ENCODE data around the gene RNU2-63P.
"Not testable (repeated sequence)": the region's sequence is repeated elsewhere in the genome, so short reads cannot be mapped to it uniquely, and the experiment has no call there.

Gene RNU2-63P

DNA sequence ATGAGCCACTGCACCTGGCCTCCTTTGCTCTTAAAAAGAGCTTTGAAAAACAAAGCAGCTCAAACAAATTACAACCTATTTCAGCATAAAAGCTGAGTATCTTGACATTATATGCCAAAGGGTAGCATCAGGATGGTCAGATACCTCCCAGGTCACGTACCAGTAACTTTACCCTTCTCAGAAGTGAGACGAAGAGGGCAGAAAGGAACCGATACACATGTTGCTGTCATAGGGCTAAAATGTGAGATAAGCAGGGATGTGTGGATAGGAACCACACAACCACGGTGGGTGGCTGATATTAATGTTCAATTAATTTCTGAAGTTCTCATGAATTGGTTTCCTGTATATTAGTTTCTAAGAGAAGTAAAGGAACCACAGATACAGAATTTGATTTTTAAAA lies 12.6 kb upstream of the RNU2-63P start:
- no peak for DNase-seq (ENCODE audit: low read depth in 2 of 2)

DNA sequence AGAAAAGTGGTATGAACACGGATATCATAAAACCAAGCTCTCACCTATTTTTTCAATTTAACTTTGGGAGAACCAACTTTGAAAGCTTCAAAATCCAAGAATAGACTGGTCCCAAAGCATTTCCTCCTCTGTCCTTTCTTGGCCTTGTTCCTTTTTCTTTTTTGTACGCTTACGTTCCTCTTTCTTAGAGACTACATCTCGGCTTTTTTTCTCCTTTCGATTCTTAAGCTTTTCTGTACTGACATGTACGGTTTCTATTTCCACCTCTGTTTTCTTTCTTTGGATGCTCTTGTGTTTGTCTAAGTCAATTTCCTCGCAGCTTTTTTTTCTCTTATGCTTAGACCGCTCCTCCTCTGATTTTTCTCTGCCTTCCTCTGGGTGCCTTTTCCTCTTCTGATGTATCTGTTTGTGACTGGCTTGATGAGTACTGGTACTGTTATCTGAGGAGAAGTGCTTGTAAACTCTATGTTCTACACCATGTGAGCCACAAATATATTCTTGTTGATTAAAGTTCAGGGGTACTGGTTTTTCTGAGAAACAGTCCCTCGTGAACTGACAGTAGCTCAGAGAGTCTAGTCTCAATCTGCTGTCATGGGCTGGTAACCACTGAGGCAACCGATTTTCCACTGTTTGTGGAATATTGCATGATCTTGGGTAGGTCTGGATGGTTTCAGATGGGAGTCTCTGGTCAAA lies 11.5 kb upstream of the RNU2-63P start:
- DNase-seq (ENCODE audit: low read depth in 2 of 2): no peak

DNA sequence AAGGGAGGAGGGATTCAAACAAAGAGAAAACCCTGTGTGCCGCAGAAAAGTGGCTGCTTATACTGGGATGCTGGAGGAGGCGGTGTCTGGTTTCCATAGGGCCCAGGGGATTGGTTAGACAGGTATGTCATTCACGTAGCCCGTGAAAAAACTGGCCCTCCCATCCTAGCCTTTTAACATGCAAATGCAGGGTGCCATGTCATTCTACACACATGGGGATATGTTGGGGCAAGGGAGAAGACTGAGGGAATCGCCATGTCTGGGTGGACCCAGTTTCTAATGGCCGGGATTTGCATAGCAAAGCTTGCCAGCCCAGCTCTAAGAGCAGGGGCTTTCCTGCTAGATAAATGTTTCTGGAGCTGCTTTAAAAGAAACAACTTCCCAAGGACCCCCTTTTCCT lies 8.2 kb upstream of the RNU2-63P start:
- no peak for DNase-seq (ENCODE audit: low read depth in 2 of 2)

DNA sequence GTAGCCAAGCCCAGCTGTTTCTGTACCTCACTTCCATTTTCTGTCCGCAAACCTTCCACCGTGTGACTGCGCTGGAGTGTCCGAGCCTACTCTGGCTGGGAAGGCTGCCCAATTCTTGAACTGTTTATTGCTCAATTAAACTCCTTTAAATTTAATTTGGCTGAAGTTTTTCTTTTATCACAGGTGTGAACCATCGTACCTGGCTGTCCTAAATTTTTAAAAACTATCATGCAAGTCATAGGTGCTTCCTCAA lies 6.2 kb upstream of the RNU2-63P start:
- no peak for DNase-seq (ENCODE audit: low read depth in 2 of 2)

DNA sequence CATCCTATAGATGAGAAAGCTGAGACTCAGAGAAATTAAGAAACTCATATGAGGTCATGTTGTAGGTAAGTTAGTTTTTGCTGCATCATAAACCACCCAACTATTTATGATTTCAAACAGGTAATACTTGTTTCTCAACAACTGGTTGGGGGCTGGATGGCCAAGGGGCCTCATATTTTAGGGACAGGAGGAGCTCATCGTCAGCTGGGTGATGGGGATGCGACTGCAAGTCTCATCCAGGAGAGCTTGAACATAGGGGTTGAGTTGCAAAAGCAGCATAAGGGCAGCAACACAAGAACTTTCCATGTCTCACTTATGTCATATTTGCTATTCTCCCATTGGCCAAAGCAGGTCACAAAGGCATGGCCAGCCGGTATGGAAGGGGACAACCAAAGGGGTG lies 3.6 kb upstream of the RNU2-63P start:
- no peak for DNase-seq (ENCODE audit: low read depth in 2 of 2)

DNA sequence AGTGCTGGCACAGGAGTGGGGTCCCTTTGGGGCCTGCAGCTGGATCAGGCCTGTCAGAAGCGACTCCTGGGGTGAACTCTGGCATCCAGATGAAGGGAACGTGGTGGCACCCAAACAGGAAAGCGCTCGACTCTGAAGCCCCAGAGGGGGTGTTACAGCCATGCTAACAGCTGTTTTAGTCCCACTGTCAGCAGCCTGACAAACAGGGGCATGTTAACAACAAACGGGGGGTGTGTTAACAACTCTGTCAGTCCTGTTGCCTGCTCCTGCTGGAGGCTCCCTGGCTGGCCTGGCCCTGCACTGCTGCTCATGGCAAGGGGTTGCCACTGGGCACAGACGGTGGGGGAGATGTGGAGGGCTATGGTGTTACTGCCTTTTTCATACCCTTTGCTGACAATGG lies 2.6 kb upstream of the RNU2-63P start:
- no peak for DNase-seq (ENCODE audit: low read depth in 2 of 2)

DNA sequence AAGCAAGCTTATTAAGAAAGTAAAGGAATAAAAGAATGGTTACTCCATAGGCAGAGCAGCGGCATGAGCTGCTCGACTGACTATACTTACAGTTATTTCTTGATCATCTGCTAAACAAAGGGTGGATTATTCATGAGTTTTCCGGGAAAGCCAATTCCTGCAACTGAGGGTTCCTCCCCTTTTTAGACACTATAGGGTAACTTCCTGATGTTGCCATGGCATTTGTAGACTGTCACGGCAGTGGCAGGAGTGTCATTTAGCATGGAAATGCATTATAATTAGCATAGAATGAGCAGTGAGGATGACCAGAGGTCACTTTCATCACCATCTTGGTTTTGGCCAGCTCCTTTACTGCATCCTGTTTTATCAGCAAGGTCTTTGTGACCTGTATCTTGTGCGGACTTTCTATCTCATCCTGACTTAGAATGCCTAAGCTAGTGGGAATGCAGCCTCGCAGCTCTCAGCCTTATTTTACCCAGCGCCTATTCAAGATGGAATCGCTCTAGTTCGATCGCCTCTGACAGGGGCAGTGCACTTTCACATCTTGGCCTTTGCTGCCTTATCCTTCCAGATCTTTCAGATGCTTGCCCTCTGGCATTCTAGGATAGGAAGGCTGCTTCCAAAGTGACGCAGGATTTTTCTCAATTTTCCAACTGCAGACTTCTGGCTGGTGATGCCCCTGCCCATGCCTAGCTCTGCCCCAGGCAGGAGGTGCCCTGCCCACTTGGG lies 1.9 kb upstream of the RNU2-63P start:
- not testable (repeated sequence) for DNase-seq (ENCODE audit: low read depth in 2 of 2)

DNA sequence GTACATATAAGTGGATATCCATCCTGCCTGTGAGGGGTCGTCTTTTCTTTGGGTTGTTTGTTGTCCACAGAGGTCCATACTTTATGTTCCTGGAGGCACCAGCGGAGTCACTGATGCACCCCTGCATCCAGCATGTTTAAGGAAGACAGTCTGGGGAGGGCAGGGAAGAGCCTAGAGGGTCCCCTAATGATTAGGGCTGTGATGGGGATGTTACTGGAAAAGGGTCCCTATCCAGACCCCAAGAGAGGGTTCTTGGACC lies 1.4 kb upstream of the RNU2-63P start:
- DNase-seq (ENCODE audit: low read depth in 2 of 2): not testable (repeated sequence)

DNA sequence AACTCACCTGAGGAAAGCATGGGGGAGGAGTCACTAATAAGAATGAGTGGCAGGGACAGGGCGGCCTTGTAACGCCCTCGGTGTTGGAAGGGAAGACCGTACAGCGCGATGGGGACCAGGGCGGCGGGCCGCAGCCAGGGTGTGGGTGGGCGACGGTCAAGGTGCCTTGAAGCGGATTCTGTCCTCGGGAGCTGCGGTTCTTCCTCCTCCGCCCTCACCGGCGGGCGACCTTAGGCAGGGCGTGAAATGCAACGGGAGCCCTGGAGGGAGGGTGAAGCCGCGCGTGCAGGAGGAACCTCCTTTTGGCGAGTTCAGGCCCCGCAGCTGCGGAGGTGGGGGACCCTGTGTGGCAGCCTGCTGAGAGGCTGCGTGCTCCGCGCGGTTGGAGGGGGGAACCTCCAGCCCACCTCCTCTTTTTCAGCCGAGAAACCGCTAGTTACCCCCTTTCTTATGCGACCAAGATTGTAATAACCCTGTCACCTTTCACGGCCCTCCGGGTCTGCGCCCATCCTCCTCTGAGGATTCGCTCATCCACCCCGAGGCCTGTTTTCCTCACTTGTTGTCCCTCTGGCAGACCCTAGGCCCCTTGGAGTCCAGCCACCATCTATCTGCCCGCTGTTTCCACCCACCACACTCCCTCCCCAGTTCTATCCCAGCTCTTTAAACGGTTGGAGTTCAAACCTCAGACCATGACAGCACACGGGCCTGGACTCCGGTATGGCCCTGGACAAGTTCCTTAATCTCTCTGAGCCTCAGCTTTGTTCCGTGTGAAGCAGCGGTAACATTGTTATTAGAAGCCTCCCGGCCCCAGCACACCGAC lies 823 bp upstream of the RNU2-63P start:
- no peak for DNase-seq (ENCODE audit: low read depth in 2 of 2)

DNA sequence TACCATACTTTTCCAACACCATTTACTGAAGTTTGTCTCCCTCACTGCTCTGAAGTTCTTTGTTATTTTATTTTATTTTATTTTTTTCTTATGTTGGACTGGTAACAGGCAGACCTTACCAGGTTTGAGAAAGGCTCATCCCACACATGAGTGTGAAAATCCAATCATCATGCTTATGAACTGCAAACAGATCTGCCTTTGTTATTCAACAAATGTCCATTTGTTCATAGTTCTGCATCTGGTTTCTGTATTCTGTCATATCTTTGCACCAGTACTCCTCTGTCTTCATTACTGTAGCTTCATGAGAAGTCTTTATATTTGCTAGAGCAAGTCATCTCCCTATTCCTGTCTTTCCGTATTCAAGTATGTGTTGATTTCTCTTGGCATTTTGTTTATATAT lies 5.3 kb downstream of the RNU2-63P start:
- DNase-seq (ENCODE audit: low read depth in 2 of 2): no peak

DNA sequence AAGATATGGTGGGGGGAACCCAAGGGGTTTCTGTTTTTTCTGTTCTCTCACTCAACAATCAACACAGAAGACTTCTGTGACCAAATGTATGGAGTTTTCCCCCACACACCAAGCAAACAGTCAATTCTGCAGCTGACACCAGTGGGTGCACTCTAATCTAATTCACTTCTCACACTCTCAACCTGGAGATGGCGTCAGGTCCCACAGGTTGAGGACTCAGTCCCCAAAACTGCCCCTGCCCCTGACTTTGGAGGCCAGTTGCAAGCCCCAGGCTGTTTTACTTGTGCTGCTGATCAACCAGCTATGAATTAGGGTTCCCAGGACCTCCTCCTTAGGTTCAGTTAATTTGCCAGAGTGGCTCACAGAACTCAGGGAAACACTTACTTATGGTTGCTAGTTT lies 6.2 kb downstream of the RNU2-63P start:
- no peak for DNase-seq (ENCODE audit: low read depth in 2 of 2)

DNA sequence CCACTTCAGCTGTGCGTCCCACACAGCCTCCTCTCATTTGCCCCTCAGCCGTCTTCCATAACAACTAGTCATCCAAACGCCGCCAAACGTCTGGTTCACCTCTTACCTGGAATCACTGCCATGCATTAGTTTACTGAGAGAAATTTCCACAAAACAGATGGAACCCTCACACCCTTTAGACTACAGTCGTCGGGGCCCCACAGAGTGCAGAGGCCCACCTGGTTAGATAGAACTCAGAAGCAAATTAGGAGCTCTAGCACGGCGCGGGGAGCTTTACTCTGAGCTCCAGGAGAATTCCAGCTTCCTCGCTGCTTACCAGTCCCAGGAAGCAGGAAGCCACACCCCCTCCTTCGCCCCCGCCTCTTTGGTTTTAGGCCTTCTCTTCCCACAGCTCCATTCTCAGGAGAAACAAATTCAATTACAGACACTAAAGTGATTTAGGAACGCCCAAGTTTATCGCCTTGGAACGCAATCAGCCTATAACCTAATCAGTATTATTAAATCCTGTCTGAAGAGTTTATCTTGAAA lies 9.4 kb downstream of the RNU2-63P start:
- DNase-seq (ENCODE audit: low read depth in 2 of 2): no peak

DNA sequence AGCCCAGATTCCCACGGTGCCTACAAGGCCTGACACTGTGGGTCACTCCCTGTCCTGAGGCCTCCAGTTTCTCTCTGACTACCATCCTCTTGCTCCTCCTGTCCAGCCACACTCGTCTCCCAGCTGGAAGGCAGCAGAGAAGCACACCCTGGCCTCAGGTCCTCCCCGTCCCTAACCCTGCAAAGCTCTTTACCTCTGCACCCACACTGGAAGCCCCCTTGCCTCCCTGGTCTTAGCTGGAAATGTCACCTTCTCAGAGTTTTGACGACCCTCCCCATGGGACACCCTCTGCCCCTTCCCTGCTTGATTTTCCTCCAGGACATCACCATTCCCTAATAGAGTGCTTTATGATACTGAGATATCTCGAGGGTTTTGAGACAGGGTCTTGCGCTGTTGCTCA lies 10.6 kb downstream of the RNU2-63P start:
- no peak for DNase-seq (ENCODE audit: low read depth in 2 of 2)

DNA sequence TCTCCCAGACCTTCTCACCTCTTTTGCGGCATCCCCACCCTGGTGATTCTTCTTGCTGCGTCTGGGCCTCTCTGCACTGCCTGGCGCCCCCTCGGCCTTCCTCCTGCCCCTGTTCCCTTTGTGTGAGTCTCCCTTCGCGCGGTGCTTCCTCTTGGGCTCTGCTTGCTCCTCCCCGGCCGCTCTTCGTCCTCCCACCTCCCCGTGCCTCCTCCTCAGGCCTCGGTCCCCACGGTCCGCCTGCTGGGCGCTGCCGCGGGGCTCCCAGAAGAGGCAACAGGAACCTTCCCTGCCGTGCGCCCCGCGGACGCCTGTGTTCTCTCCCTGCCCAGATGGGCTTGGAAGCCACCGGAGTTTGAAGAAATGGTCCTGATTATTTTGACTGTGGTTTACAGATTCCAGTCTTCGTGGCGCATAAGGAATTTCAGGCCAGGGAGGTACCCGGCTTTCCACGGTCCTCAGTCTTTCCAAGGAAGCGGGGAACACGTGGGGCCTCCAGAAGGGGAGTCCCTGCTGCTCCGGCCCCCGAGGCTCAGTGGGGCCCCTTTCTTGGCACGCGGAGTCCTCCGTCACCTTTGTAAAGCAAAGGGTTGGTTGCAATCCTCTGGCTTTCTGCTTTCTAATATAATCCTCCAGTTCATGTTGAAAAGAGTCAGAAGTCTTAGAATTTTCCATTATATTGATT lies 13.1 kb downstream of the RNU2-63P start:
- no peak for DNase-seq (ENCODE audit: low read depth in 2 of 2)

DNA sequence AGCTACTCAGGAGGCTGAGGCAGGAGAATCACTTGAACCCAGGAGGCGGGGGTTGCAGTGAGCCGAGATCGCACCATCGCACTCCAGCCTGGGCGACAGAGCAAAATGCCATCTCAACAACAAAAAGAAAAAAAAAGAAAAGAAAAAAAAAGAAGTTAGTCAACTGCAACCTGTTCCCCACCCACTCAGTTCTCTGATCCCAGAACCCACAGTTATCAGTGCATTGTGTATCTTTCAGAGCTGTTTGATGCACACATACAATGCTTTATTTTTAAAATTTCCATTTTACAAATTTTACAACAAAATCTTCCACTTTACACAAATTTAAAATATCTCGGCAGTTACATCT lies 14.0 kb downstream of the RNU2-63P start:
- no peak for DNase-seq (ENCODE audit: low read depth in 2 of 2)

DNA sequence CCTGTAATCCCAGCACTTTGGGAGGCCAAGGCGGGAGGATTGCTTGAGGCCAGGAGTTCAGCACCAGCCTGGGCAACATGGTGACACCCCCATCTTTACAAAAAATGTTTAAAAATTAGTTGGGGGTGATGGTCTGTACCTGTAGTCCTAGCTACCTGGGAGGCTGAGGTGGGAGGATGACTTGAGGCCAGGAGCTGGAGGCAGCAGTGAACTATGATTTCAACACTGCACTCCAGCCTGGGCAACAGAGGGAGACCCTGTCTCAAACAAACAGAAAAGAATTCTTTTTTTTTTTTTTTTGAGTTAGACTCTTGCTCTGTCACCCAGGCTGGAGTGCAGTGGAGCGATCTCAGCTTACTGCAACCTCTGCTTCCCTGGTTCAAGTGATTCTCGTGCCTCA lies 15.9 kb downstream of the RNU2-63P start:
- DNase-seq (ENCODE audit: low read depth in 2 of 2): not testable (repeated sequence)

DNA sequence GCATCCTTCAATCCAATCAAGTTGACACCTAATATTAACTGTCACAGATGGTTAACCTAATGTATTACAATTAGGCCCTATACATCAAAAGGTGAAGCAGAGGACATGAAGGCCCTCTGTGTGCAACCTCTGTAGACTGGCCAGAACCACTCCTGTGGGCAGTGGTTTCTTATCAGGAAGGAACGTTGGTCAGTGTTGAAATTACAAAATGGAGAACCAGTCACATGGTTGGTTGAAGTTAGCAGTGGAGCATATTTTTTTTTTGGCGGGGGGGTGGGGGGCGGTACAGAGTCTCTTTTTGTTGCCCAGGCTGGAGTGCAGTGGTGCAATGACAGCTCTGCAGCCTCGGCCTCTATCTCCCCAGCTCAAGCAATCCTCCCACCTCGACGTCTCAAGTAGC lies 19.8 kb downstream of the RNU2-63P start:
- DNase-seq (ENCODE audit: low read depth in 2 of 2): no peak

DNA sequence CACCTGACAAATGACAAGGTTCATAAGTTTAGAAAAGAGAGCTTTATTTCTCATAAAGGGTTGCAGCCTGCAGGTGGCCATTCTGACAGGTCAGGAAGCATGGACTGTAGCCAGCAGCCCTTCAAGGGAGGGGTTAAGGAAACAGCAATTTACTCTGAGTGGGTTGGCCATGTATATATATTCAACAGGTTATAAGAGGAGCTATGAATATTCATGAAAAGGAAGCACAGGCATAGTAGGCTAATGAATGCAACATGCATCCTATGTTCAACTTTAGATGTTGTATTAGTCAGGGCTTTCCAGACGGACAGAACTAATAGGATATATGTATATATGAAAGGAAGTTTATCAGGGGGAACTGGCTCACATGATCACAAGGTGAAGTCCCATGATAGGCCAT lies 20.6 kb downstream of the RNU2-63P start:
- DNase-seq (ENCODE audit: low read depth in 2 of 2): no peak

DNA sequence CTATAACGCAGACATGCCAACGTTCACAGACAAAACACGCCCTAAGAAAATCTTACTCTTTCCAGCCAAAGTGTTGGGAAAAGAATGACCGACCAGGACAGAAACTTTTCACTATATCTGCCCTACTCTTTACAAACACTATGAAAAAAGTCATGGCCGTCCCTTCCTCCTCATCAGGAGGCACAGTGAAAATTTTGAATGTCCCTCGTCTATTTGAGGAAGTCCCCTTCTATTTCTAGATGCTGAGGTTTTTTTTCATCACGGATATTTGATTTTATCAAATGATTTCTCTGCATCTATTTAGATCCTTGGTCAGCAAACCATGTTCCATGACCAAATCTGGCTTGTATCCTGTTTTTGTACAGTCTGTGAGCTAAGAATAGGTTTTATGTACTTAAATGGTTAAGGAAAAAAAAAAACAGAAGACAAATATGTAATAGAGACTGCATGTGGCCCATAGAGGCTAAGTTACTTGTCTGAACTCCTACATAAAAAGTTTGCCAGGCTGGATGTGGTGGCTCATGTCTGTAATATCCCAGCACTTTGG lies 22.0 kb downstream of the RNU2-63P start:
- DNase-seq (ENCODE audit: low read depth in 2 of 2): not testable (repeated sequence)

DNA sequence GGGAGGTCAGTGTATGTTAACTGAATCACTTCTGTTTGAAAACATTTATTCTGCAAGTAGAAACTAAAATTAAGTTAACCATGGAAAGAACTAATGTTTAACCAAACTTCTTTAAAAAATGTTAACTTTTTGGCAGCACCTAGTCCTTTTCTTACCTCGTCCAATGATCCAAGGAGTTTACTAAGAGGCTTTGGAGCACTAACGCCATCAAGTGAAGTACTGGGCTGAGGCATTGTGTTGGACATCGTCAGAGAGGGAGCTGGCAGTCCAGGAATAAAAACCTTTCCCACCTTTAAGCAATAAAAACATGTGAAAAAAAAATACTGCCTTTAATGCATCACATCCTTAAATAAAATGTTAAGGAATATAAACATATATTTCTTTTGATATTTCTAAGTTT lies 23.8 kb downstream of the RNU2-63P start:
- DNase-seq (ENCODE audit: low read depth in 2 of 2): not testable (repeated sequence)

DNA sequence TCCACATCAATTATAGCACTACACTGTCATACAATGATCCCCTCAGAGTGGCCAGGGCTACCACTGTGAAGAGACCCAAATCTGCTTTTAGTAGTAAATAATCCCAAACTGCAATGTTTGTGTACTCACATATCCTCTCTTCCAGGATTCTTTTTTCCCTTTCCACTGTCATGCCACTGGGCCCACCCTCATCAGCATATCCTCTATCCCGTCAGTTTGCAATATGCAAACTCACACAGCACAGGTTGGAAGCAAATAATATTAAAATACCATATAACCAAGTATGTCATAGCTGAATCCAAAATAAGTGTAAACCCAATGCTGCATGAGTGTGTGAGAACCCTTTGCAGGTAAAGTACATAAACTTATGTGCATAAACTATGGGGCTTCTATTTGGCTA lies 28.9 kb downstream of the RNU2-63P start:
- not testable (repeated sequence) for DNase-seq (ENCODE audit: low read depth in 2 of 2)

DNA sequence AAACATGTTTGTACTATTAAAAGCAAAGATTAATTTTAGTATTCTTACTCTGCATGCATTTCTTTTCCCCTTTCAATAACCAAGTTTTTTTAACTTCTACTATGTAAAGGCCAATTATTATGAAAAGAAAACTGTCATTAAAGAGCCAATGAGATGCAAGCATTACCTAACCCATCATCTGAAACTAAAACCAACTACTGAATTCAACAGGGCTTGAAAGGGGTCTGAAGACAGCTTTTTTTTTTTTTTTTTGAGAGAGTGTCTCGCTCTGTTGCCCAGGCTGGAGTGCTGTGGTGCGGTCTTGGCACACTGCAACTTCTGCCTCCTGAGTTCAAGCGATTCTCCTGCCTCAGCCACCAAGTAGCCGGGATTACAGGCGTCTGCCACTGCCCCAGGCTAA lies 30.4 kb downstream of the RNU2-63P start:
- DNase-seq (ENCODE audit: low read depth in 2 of 2): not testable (repeated sequence)
